GM18526 (cell line): Measurements from ENCODE around the gene PHETA2.

Experiments used
- POLR2A ChIP-seq: IDR thresholded peaks from 3 replicates; pipeline ENCODE4 v1.6.1; 2011; ENCODE audit not compliant: insufficient read length; ENCODE audit errors: extremely low read depth

PHETA2 gene

GRCh38 chr22:42078469-42079318 lies 4.6 kb downstream of the PHETA2 start:
- no peak for TF ChIP-seq POLR2A

- peak; percentile 79 for TF ChIP-seq POLR2A
Measured at GRCh38 chr22:42079319-42080251, 5.5 kb downstream of the PHETA2 start, which contains the start of gene SMDT1. TSS of gene SMDT1 (plus strand) at chr22:42079700. CDS start at chr22:42079769, 69 bp downstream.

GRCh38 chr22:42080287-42080686 lies 6.2 kb downstream of the PHETA2 start:
- TF ChIP-seq POLR2A, result no peak

- TF ChIP-seq POLR2A, result no peak
Measured at GRCh38 chr22:42083119-42083518, 9.1 kb downstream of the PHETA2 start.

GRCh38 chr22:42084874-42085273 lies 10.8 kb downstream of the PHETA2 start:
- no peak for TF ChIP-seq POLR2A

GRCh38 chr22:42086051-42086450 lies 12.0 kb downstream of the PHETA2 start:
- no peak for TF ChIP-seq POLR2A

- peak; percentile 90 for TF ChIP-seq POLR2A
Measured at GRCh38 chr22:42090596-42091454, 16.8 kb downstream of the PHETA2 start, which contains the start of gene NDUFA6. TSS of gene NDUFA6 (minus strand) at chr22:42090772. CDS start at chr22:42090744, 28 bp downstream.

- no peak for TF ChIP-seq POLR2A
Measured at GRCh38 chr22:42091455-42091782, 17.4 kb downstream of the PHETA2 start.

GRCh38 chr22:42101199-42101598 lies 27.2 kb downstream of the PHETA2 start:
- no peak for TF ChIP-seq POLR2A

- TF ChIP-seq POLR2A, result no peak
Measured at GRCh38 chr22:42108848-42109247, 34.8 kb downstream of the PHETA2 start.

- no peak for TF ChIP-seq POLR2A
Measured at GRCh38 chr22:42111798-42112197, 37.8 kb downstream of the PHETA2 start.

- TF ChIP-seq POLR2A, result no peak
Measured at GRCh38 chr22:42114721-42115120, 40.7 kb downstream of the PHETA2 start.

- no peak for TF ChIP-seq POLR2A
Measured at GRCh38 chr22:42116848-42117424, 42.9 kb downstream of the PHETA2 start.

- TF ChIP-seq POLR2A, result no peak
Measured at GRCh38 chr22:42127606-42128005, 53.6 kb downstream of the PHETA2 start.
